Caco-2 (cell line): ENCODE results near the gene MLANA. TPM values are rescaled to one million over a fixed set of nuclear protein-coding genes. Genes with fewer than 3 reads are reported as not detected.

ENCODE experiments used
- BruUV-seq: library from RNA; stranded (reverse); fragments of 400-500 nt; replicated peaks from 2 replicates; lab custom pipeline; 2021; lab: Mats Ljungman, UMichigan
- CTCF ChIA-PET: fragments of 300-600 bp; sonication (Branson Sonifier 250); formaldehyde crosslinking; loops from one replicate; lab custom pipeline; 2022; ENCODE audit warnings: antibody characterized with exemption; lab: Charles Lee
- POLR2A ChIA-PET: fragments of 300-600 bp; sonication (Branson Sonifier 250); formaldehyde crosslinking; loops from one replicate; lab custom pipeline; 2022; ENCODE audit warnings: antibody characterized with exemption; lab: Charles Lee
- DNase-seq, 2 experiments: peaks; one replicate each; pipeline versions ENCODE4 v3.0.0 to v3.0.0-alpha.2; 2020 to 2022
- H3K27me3 ChIP-seq: replicated peaks from 2 replicates; pipeline ENCODE4 v1.6.0; 2011; ENCODE audit warnings: low read length; ENCODE audit not compliant: control insufficient read depth, insufficient read depth
- H3K36me3 ChIP-seq: 2 replicates; pipeline ENCODE4 v1.5.1; 2011; ENCODE audit warnings: low read length; ENCODE audit not compliant: control insufficient read depth, insufficient read depth
- H3K4me1 ChIP-seq: fragments of 250-450 bp; sonication (Bioruptor Pico); 2 replicates; pipeline ENCODE4 v1.5.1; 2020; ENCODE audit warnings: mild to moderate bottlenecking
- H3K4me3 ChIP-seq: 2 replicates; pipeline ENCODE4 v1.5.1; 2011; ENCODE audit warnings: low read depth, mild to moderate bottlenecking, control low read depth, low read length
- H3K9me3 ChIP-seq: fragments of 250-450 bp; sonication (Bioruptor Pico); 2 replicates; pipeline ENCODE4 v1.5.1; 2020; ENCODE audit warnings: mild to moderate bottlenecking, moderate library complexity
- H3K27ac Mint-ChIP-seq: one replicate; pipeline ENCODE4 v1.8.0; 2022; ENCODE audit warnings: mixed read lengths; ENCODE audit not compliant: unreplicated experiment
- H3K27me3 Mint-ChIP-seq: one replicate; pipeline ENCODE4 v1.8.0; 2022; ENCODE audit warnings: mixed read lengths; ENCODE audit not compliant: insufficient read depth, unreplicated experiment
- H3K36me3 Mint-ChIP-seq: one replicate; pipeline ENCODE4 v1.8.0; 2022; ENCODE audit warnings: mild to moderate bottlenecking, mixed read lengths; ENCODE audit not compliant: insufficient read depth, unreplicated experiment
- H3K4me1 Mint-ChIP-seq: one replicate; pipeline ENCODE4 v1.8.0; 2022; ENCODE audit warnings: low read depth, mixed read lengths; ENCODE audit not compliant: unreplicated experiment
- H3K4me3 Mint-ChIP-seq: one replicate; pipeline ENCODE4 v1.8.0; 2022; ENCODE audit warnings: mild to moderate bottlenecking, moderate library complexity, mixed read lengths; ENCODE audit not compliant: unreplicated experiment
- H3K9me3 Mint-ChIP-seq: one replicate; pipeline ENCODE4 v1.8.0; 2022; ENCODE audit warnings: mixed read lengths; ENCODE audit not compliant: unreplicated experiment
- CTCF ChIP-seq, 2 experiments: fragments of 200-600 bp in 1 of 2; IDR thresholded peaks; 1 replicate in 1 of 2; 2 replicates in 1 of 2; pipeline versions ENCODE4 v1.5.1 to v1.8.0; 2011 to 2022; ENCODE audit warnings: antibody characterized with exemption in 1 of 2, control low read depth in 1 of 2, inconsistent platforms in 1 of 2, low read depth in 1 of 2, low read length in 1 of 2, mild to moderate bottlenecking in 1 of 2, moderate library complexity in 1 of 2; ENCODE audit not compliant: insufficient read depth in 1 of 2, severe bottlenecking in 1 of 2, unreplicated experiment in 1 of 2
- intact Hi-C: fragments of 100-400 bp; cut with micrococcal nuclease; formaldehyde crosslinking; loops from one replicate; pipeline ENCODE4 v1.10.0; 2022; ENCODE audit not compliant: unreplicated experiment
- total RNA-seq: library from RNA; stranded (reverse); gene quantifications from 2 replicates; pipeline ENCODE4 v1.2.3, GENCODE V29; 2022

Gene MLANA
- total RNA-seq, 1 experiment from 2014 or later = not detected

- H3K36me3 ChIP-seq = no peaks in the 10 kb centered on the region
- POLR2A ChIA-PET = no interaction called here
- no peak overlapping the region for H3K27ac Mint-ChIP-seq
- intact Hi-C loops = no loop called here
- H3K9me3 Mint-ChIP-seq = no peaks in the 10 kb centered on the region
- H3K4me3 ChIP-seq = no peak overlapping the region
- BruUV-seq = no TSS peak
- peaks cover 7% of the 10 kb centered on the region for H3K4me1 Mint-ChIP-seq
- peak in 1 of 2 experiments; percentile 40 for DNase-seq
- CTCF ChIA-PET = no interaction called here
- no peak overlapping the region for H3K4me3 Mint-ChIP-seq
- no peaks in the 10 kb centered on the region for H3K27me3 Mint-ChIP-seq
- H3K9me3 ChIP-seq = no peaks in the 10 kb centered on the region
- H3K27me3 ChIP-seq = no peaks in the 10 kb centered on the region
- 0 out of 2 replicates have a peak, but pooled peaks cover 7% of the 10 kb centered on the region for H3K4me1 ChIP-seq
- peaks cover 4% of the 10 kb centered on the region for H3K36me3 Mint-ChIP-seq
- TF ChIP-seq CTCF (IDR thresholded peaks at IDR 0.05; ENCODE audit: insufficient read depth in 1 of 2, low read depth in 1 of 2, low read length in 1 of 2, severe bottlenecking in 1 of 2, unreplicated experiment in 1 of 2) = peak in 1 of 2 experiments; percentile 25
Measured at GRCh38 chr9:5869315-5870019, 21.2 kb upstream of the MLANA start.

- H3K9me3 Mint-ChIP-seq = no peaks in the 10 kb centered on the region
- H3K4me3 ChIP-seq = no peak overlapping the region
- H3K4me1 ChIP-seq = 0 out of 2 replicates have a peak, but pooled peaks cover 7% of the 10 kb centered on the region
- H3K9me3 ChIP-seq = no peaks in the 10 kb centered on the region
- ChIA-PET CTCF (no interaction called here), POLR2A (no interaction called here)
- no TSS peak for BruUV-seq
- DNase-seq = no peak
- peaks cover 4% of the 10 kb centered on the region for H3K36me3 Mint-ChIP-seq
- H3K27ac Mint-ChIP-seq = no peak overlapping the region
- H3K4me1 Mint-ChIP-seq = peaks cover 7% of the 10 kb centered on the region
- H3K36me3 ChIP-seq = no peaks in the 10 kb centered on the region
- intact Hi-C loops = no loop called here
- no peaks in the 10 kb centered on the region for H3K27me3 Mint-ChIP-seq
- H3K27me3 ChIP-seq = no peaks in the 10 kb centered on the region
- no peak overlapping the region for H3K4me3 Mint-ChIP-seq
- no peak for TF ChIP-seq CTCF (IDR thresholded peaks at IDR 0.05; ENCODE audit: insufficient read depth in 1 of 2, low read depth in 1 of 2, low read length in 1 of 2, severe bottlenecking in 1 of 2, unreplicated experiment in 1 of 2)
Measured at GRCh38 chr9:5870020-5870339, 20.7 kb upstream of the MLANA start.

DNA sequence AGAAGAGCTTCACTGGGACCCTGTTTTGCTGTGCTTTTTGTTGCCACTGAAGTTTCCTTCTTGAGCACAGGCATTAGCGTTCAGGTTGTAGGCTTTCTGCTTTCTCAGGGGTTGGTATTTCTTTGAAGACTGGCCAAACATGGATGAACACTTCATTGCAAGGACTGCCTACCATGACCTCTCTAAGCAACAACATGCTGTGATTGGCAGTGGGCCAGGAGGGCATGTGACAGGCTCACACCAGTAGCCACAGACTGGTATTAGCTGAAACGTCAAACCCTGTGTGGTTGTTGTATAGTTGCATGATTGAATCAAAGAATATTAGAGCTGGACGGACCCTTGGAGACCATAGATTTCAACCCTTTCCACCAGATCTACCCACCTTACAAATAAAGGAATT, 20.0 kb upstream of the MLANA start:
- POLR2A ChIA-PET = no interaction called here
- no peaks in the 10 kb centered on the region for H3K27me3 Mint-ChIP-seq
- Histone ChIP-seq H3K9me3 (no peaks in the 10 kb centered on the region), H3K36me3 (no peaks in the 10 kb centered on the region), H3K27me3 (no peaks in the 10 kb centered on the region), H3K4me1 (0 out of 2 replicates have a peak, but pooled peaks cover 7% of the 10 kb centered on the region), H3K4me3 (no peak overlapping the region)
- peaks cover 7% of the 10 kb centered on the region for H3K4me1 Mint-ChIP-seq
- CTCF ChIA-PET = no interaction called here
- DNase-seq = no peak
- no peak overlapping the region for H3K27ac Mint-ChIP-seq
- BruUV-seq = no TSS peak
- H3K4me3 Mint-ChIP-seq = no peak overlapping the region
- intact Hi-C loops = no loop called here
- TF ChIP-seq CTCF (IDR thresholded peaks at IDR 0.05; ENCODE audit: insufficient read depth in 1 of 2, low read depth in 1 of 2, low read length in 1 of 2, severe bottlenecking in 1 of 2, unreplicated experiment in 1 of 2) = no peak
- no peaks in the 10 kb centered on the region for H3K9me3 Mint-ChIP-seq
- peaks cover 4% of the 10 kb centered on the region for H3K36me3 Mint-ChIP-seq
